MCF 10A (cell line): ENCODE measurements around the gene MAGEB2. TPM values are rescaled to one million over a fixed set of nuclear protein-coding genes. Genes with fewer than 3 reads are reported as not detected.

Experiments used
- BruUV-seq: library from RNA; stranded (reverse); fragments of 400-500 nt; replicated peaks from 2 replicates; lab custom pipeline; 2021; lab: Mats Ljungman, UMichigan
- CTCF ChIA-PET: fragments of 300-600 bp; sonication (Branson Sonifier 250); formaldehyde crosslinking; extraction: SDS; loops from one replicate; lab custom pipeline; 2021; ENCODE audit warnings: antibody characterized with exemption, inconsistent platforms; lab: Yijun Ruan, JAX
- POLR2A ChIA-PET: fragments of 300-600, 350-650 bp; sonication (Branson Sonifier 250); formaldehyde crosslinking; extraction: SDS; loops from one replicate; lab custom pipeline; 2020; ENCODE audit warnings: antibody characterized with exemption, inconsistent platforms; lab: Yijun Ruan, JAX
- DNase-seq: peaks from one replicate; pipeline ENCODE4 v3.0.0-alpha.2; 2018; ENCODE audit not compliant: unreplicated experiment
- H3K27ac Mint-ChIP-seq: one replicate; pipeline ENCODE4 v1.8.0; 2022; ENCODE audit warnings: mild to moderate bottlenecking, low read depth, mixed read lengths; ENCODE audit not compliant: unreplicated experiment
- H3K27me3 Mint-ChIP-seq: one replicate; pipeline ENCODE4 v1.8.0; 2022; ENCODE audit warnings: mixed read lengths; ENCODE audit not compliant: insufficient read depth, unreplicated experiment
- H3K36me3 Mint-ChIP-seq: one replicate; pipeline ENCODE4 v1.8.0; 2022; ENCODE audit warnings: mild to moderate bottlenecking, moderate library complexity, mixed read lengths; ENCODE audit not compliant: insufficient read depth, unreplicated experiment
- H3K4me1 Mint-ChIP-seq: one replicate; pipeline ENCODE4 v1.8.0; 2022; ENCODE audit warnings: mixed read lengths; ENCODE audit not compliant: insufficient read depth, unreplicated experiment
- H3K4me3 Mint-ChIP-seq: one replicate; pipeline ENCODE4 v1.8.0; 2022; ENCODE audit warnings: mild to moderate bottlenecking, moderate library complexity, mixed read lengths; ENCODE audit not compliant: unreplicated experiment
- H3K9me3 Mint-ChIP-seq: one replicate; pipeline ENCODE4 v1.8.0; 2022; ENCODE audit warnings: mixed read lengths; ENCODE audit not compliant: unreplicated experiment
- intact Hi-C: fragments of 100-400 bp; cut with micrococcal nuclease; formaldehyde crosslinking; loops from 2 replicates; pipeline ENCODE4 v1.14.1; 2022
- total RNA-seq: library from RNA; stranded (reverse); gene quantifications from 2 replicates; pipeline ENCODE4 v1.2.3, GENCODE V29; 2022
- TF ChIP-seq, protein P1 (sequence below): fragments of 200-600 bp; IDR thresholded peaks from one replicate; pipeline ENCODE4 v1.8.0; 2022; ENCODE audit warnings: antibody characterized with exemption, mild to moderate bottlenecking; ENCODE audit not compliant: unreplicated experiment

Gene MAGEB2
- total RNA-seq, 1 experiment from 2014 or later: not detected

DNA sequence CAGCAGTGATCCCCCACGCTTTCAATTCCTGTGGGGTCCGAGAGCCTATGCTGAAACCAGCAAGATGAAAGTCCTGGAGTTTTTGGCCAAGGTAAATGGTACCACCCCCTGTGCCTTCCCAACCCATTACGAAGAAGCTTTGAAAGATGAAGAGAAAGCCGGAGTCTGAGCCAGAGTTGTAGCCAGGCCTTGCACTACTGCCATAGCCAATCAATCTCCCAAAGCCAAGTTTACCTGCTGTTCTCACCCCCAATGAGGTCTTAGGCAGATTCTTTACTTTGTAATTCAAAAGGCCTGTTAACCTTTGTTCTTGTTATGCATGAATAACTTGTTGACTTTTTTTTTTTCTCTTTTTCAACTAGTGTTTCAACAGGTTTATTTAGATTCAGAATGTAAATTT, 4.0 kb downstream of the MAGEB2 start:
- Mint-ChIP-seq H3K9me3 (no peaks in the 10 kb centered on the region), H3K36me3 (no peaks in the 10 kb centered on the region), H3K4me1 (no peaks in the 10 kb centered on the region), H3K4me3 (no peak overlapping the region), H3K27ac (no peak overlapping the region), H3K27me3 (peaks cover under 1% of the 10 kb centered on the region)
- TF ChIP-seq, protein P1, sequence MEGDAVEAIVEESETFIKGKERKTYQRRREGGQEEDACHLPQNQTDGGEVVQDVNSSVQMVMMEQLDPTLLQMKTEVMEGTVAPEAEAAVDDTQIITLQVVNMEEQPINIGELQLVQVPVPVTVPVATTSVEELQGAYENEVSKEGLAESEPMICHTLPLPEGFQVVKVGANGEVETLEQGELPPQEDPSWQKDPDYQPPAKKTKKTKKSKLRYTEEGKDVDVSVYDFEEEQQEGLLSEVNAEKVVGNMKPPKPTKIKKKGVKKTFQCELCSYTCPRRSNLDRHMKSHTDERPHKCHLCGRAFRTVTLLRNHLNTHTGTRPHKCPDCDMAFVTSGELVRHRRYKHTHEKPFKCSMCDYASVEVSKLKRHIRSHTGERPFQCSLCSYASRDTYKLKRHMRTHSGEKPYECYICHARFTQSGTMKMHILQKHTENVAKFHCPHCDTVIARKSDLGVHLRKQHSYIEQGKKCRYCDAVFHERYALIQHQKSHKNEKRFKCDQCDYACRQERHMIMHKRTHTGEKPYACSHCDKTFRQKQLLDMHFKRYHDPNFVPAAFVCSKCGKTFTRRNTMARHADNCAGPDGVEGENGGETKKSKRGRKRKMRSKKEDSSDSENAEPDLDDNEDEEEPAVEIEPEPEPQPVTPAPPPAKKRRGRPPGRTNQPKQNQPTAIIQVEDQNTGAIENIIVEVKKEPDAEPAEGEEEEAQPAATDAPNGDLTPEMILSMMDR: no peak
- no peak for DNase-seq
- CTCF ChIA-PET: interaction anchor here (0.6 kb wide), 1 partner anchor 44 kb away, joined by 3 read pairs; no protein-coding TSS in a partner anchor
- POLR2A ChIA-PET: no interaction called here
- intact Hi-C loops: no loop called here
- BruUV-seq: no TSS peak

DNA sequence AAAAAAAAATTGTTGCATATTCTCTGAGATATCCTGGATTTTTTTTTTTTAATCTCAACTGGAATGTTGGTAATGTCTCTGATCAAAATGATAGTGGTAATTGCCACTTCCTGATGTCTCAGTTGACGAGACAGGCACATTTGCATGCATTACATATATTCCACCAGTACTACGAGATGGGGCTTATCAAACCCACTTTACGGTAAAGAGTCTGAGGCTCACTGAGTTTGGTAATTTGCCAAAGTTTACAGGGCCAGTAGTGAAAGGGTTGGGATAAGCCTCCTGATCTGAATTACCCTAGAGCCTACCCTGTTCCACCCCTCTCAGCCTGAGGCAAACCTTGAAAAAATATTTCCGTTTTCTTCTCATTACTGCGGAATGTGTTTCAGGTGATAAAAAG, 5.3 kb downstream of the MAGEB2 start:
- Mint-ChIP-seq H3K27me3 (no peaks in the 10 kb centered on the region), H3K9me3 (no peaks in the 10 kb centered on the region), H3K4me3 (no peak overlapping the region), H3K27ac (no peak overlapping the region), H3K36me3 (no peaks in the 10 kb centered on the region), H3K4me1 (no peaks in the 10 kb centered on the region)
- POLR2A ChIA-PET: no interaction called here
- intact Hi-C loops: no loop called here
- BruUV-seq: no TSS peak
- CTCF ChIA-PET: no interaction called here
- no peak for DNase-seq
- TF ChIP-seq, protein P1: no peak

DNA sequence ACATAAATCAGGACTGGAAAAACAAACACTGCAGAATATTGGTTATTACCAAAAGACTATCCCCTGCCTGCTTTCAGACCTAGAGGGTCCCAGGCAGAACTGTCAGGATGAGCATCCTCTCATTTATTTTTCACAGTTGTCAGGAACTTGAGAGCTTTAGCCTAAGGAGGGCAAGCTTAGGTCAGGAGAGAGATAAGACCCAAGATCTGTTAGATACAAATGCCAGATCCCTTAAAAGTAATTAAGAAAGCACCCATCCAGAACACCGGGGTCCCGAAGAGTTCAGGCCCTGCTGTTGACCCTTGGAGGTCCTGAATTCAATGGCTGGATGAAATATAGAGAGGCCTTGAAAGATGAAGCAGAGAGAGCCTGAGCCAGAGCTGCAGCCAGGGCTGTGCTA, 9.2 kb downstream of the MAGEB2 start:
- Mint-ChIP-seq H3K27me3 (peaks cover 18% of the 10 kb centered on the region), H3K9me3 (no peaks in the 10 kb centered on the region), H3K36me3 (no peaks in the 10 kb centered on the region), H3K27ac (peak overlapping the region; percentile 59), H3K4me3 (no peak overlapping the region), H3K4me1 (no peaks in the 10 kb centered on the region)
- ChIA-PET CTCF (no interaction called here), POLR2A (no interaction called here)
- no TSS peak for BruUV-seq
- no peak for DNase-seq
- intact Hi-C loops: no loop called here
- TF ChIP-seq, protein P1: no peak

DNA sequence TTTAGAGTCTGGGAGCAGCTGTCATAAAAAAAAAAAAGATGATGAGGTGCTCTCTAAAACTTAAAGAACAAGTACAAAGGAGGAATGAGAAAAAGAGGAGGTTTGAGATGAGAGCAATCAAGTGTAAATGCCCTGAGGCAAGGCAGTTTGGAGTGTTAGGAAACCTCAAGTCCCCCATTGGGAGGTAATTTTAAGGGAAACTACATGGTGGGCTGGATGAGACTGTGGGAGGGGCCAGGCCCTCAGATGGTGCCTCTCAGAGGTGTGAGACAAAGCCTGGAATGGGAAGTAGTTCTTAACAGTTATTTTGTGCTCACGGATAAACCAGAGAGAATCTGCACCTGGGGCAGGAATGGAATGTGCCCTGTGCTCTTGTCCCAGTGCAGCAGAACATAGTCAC, 13.2 kb downstream of the MAGEB2 start:
- POLR2A ChIA-PET: no interaction called here
- H3K9me3 Mint-ChIP-seq: no peaks in the 10 kb centered on the region
- CTCF ChIA-PET: interaction anchor here (0.6 kb wide), 1 partner anchor 16 kb away, joined by 3 read pairs; no protein-coding TSS in a partner anchor
- intact Hi-C loops: no loop called here
- H3K36me3 Mint-ChIP-seq: no peaks in the 10 kb centered on the region
- DNase-seq: no peak
- no TSS peak for BruUV-seq
- H3K4me3 Mint-ChIP-seq: no peak overlapping the region
- TF ChIP-seq, protein P1: no peak
- no peak overlapping the region for H3K27ac Mint-ChIP-seq
- no peaks in the 10 kb centered on the region for H3K4me1 Mint-ChIP-seq
- H3K27me3 Mint-ChIP-seq: peaks cover 18% of the 10 kb centered on the region
